ENCODE data around the gene PELI2. TPM values are rescaled to one million over a fixed set of nuclear protein-coding genes. Genes with fewer than 3 reads are reported as not detected.

PELI2 gene
- total RNA-seq, 1 donor from 2014 or later, result 32.2 TPM

GRCh38 chr14:56153267-56153666 lies 35.1 kb downstream of the PELI2 start:
- no peak overlapping the region for H3K27ac Mint-ChIP-seq

DNA sequence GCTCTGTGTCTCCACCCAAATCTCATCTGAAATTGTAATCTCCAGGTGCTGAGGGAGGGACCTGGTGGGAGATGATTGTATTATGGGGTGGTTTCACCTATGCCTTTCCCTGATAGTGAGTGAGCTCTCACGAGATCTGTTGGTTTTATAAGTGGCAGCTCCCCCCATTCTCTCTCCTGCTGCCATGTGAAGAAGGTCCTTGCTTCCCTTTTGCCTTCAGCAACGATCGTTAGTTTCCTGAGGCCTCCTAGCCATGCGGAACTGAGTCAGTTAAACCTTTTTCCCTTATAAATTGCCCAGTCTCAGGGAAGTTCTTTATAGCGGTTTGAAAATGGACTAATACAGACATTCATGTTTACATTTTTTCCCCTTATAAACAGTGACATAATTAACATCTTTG lies 36.1 kb downstream of the PELI2 start:
- TF ChIP-seq, protein P1, sequence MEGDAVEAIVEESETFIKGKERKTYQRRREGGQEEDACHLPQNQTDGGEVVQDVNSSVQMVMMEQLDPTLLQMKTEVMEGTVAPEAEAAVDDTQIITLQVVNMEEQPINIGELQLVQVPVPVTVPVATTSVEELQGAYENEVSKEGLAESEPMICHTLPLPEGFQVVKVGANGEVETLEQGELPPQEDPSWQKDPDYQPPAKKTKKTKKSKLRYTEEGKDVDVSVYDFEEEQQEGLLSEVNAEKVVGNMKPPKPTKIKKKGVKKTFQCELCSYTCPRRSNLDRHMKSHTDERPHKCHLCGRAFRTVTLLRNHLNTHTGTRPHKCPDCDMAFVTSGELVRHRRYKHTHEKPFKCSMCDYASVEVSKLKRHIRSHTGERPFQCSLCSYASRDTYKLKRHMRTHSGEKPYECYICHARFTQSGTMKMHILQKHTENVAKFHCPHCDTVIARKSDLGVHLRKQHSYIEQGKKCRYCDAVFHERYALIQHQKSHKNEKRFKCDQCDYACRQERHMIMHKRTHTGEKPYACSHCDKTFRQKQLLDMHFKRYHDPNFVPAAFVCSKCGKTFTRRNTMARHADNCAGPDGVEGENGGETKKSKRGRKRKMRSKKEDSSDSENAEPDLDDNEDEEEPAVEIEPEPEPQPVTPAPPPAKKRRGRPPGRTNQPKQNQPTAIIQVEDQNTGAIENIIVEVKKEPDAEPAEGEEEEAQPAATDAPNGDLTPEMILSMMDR (IDR thresholded peaks at IDR 0.05; ENCODE audit: unreplicated experiment), result no peak
- no peaks in the 10 kb centered on the region for H3K36me3 Mint-ChIP-seq (ENCODE audit: insufficient read depth)
- no peaks in the 10 kb centered on the region for H3K27me3 Mint-ChIP-seq
- no peak overlapping the region for H3K4me3 Mint-ChIP-seq (ENCODE audit: low read depth)
- DNase-seq (ENCODE audit: low spot score, unreplicated experiment), result no peak
- H3K9me3 Mint-ChIP-seq (ENCODE audit: low read depth), result no peaks in the 10 kb centered on the region
- peaks cover 3% of the 10 kb centered on the region for H3K4me1 Mint-ChIP-seq (ENCODE audit: low read depth)
- no peak overlapping the region for H3K27ac Mint-ChIP-seq

More at GRCh38 chr14:56153267-56153666, 35.1 kb downstream of the PELI2 start:
- no peaks in the 10 kb centered on the region for H3K27me3 Mint-ChIP-seq
- H3K9me3 Mint-ChIP-seq (ENCODE audit: low read depth), result no peaks in the 10 kb centered on the region
- TF ChIP-seq, protein P1 (IDR thresholded peaks at IDR 0.05; ENCODE audit: unreplicated experiment), result no peak
- peaks cover 10% of the 10 kb centered on the region for H3K4me1 Mint-ChIP-seq (ENCODE audit: low read depth)
- DNase-seq (ENCODE audit: low spot score, unreplicated experiment), result no peak
- H3K4me3 Mint-ChIP-seq (ENCODE audit: low read depth), result no peak overlapping the region
- H3K36me3 Mint-ChIP-seq (ENCODE audit: insufficient read depth), result no peaks in the 10 kb centered on the region

- H3K4me3 Mint-ChIP-seq (ENCODE audit: low read depth), result no peak overlapping the region
- no peaks in the 10 kb centered on the region for H3K27me3 Mint-ChIP-seq
Measured at GRCh38 chr14:56156096-56156495, 37.9 kb downstream of the PELI2 start.

GRCh38 chr14:56159066-56159465 lies 40.9 kb downstream of the PELI2 start:
- H3K36me3 Mint-ChIP-seq (ENCODE audit: insufficient read depth), result peaks cover 12% of the 10 kb centered on the region
- peaks cover 21% of the 10 kb centered on the region for H3K9me3 Mint-ChIP-seq (ENCODE audit: low read depth)
- H3K4me3 Mint-ChIP-seq (ENCODE audit: low read depth), result no peak overlapping the region
- H3K27ac Mint-ChIP-seq, result no peak overlapping the region
- no peak for DNase-seq (ENCODE audit: low spot score, unreplicated experiment)
- TF ChIP-seq, protein P1 (IDR thresholded peaks at IDR 0.05; ENCODE audit: unreplicated experiment), result no peak
- H3K4me1 Mint-ChIP-seq (ENCODE audit: low read depth), result peaks cover 8% of the 10 kb centered on the region
- H3K27me3 Mint-ChIP-seq, result no peaks in the 10 kb centered on the region

More at GRCh38 chr14:56156096-56156495, 37.9 kb downstream of the PELI2 start:
- Mint-ChIP-seq H3K27ac (no peak overlapping the region), H3K36me3 (ENCODE audit: insufficient read depth) (no peaks in the 10 kb centered on the region), H3K4me1 (ENCODE audit: low read depth) (peaks cover 10% of the 10 kb centered on the region), H3K9me3 (ENCODE audit: low read depth) (no peaks in the 10 kb centered on the region)
- TF ChIP-seq, protein P1 (IDR thresholded peaks at IDR 0.05; ENCODE audit: unreplicated experiment), result no peak
- no peak for DNase-seq (ENCODE audit: low spot score, unreplicated experiment)

DNA sequence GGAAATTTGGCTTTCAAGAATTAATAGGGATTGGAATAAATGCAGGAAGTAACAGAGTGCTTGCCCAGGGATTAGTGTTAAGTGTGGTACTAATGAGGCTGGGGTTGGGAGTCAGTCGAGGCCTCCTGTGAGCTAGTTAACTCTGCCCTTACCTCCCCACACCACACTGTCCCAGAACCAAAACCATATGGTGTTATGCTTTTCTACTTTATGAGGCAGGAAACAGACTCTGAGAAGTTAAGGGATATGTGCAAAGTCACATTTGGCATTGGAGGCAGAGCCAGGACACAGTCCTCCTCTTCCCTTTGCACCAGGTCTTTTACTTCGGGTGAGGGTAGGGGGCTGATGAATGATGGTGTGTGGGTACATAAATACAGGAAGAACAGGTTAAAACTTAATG lies 41.9 kb downstream of the PELI2 start:
- Mint-ChIP-seq H3K27me3 (no peaks in the 10 kb centered on the region), H3K36me3 (ENCODE audit: insufficient read depth) (peaks cover 19% of the 10 kb centered on the region), H3K9me3 (ENCODE audit: low read depth) (peaks cover 31% of the 10 kb centered on the region), H3K4me1 (ENCODE audit: low read depth) (peaks cover 8% of the 10 kb centered on the region), H3K4me3 (ENCODE audit: low read depth) (no peak overlapping the region), H3K27ac (peak overlapping the region; percentile 8)
- TF ChIP-seq, protein P1 (IDR thresholded peaks at IDR 0.05; ENCODE audit: unreplicated experiment), result no peak
- DNase-seq (ENCODE audit: low spot score, unreplicated experiment), result no peak
